Measurements from ENCODE around the gene MAD1L1.
"Not testable (repeated sequence)": the region's sequence is repeated elsewhere in the genome, so short reads cannot be mapped to it uniquely, and the experiment has no call there.

Gene MAD1L1

GRCh38 chr7:1885465-1886226 lies 347.1 kb downstream of the MAD1L1 start:
- DNase-seq = no peak

- DNase-seq = no peak
Observed at GRCh38 chr7:1884583-1885350, 348.0 kb downstream of the MAD1L1 start.

GRCh38 chr7:1883834-1884582 lies 348.7 kb downstream of the MAD1L1 start:
- DNase-seq = no peak

- DNase-seq = peak; percentile 93
Observed at GRCh38 chr7:1883031-1883761, 349.5 kb downstream of the MAD1L1 start.

- no peak for DNase-seq
Observed at GRCh38 chr7:1882451-1882850, 350.3 kb downstream of the MAD1L1 start.

GRCh38 chr7:1881946-1882345 lies 350.8 kb downstream of the MAD1L1 start:
- DNase-seq = no peak

- DNase-seq = not testable (repeated sequence)
Observed at GRCh38 chr7:1876641-1877040, 356.1 kb downstream of the MAD1L1 start.

GRCh38 chr7:1875392-1876199 lies 357.1 kb downstream of the MAD1L1 start:
- DNase-seq = not testable (repeated sequence)

GRCh38 chr7:1874590-1875391 lies 358.0 kb downstream of the MAD1L1 start:
- DNase-seq = not testable (repeated sequence)

GRCh38 chr7:1873857-1874589 lies 358.7 kb downstream of the MAD1L1 start:
- DNase-seq = no peak

- no peak for DNase-seq
Observed at GRCh38 chr7:1873421-1873820, 359.3 kb downstream of the MAD1L1 start.

- DNase-seq = no peak
Observed at GRCh38 chr7:1873070-1873405, 359.7 kb downstream of the MAD1L1 start.

GRCh38 chr7:1872191-1873069 lies 360.3 kb downstream of the MAD1L1 start:
- DNase-seq = no peak

- DNase-seq = no peak
Observed at GRCh38 chr7:1869452-1870130, 363.2 kb downstream of the MAD1L1 start.

- no peak for DNase-seq
Observed at GRCh38 chr7:1868516-1869165, 364.1 kb downstream of the MAD1L1 start.

GRCh38 chr7:1867370-1868260 lies 365.1 kb downstream of the MAD1L1 start:
- no peak for DNase-seq

GRCh38 chr7:1866601-1867000 lies 366.1 kb downstream of the MAD1L1 start:
- no peak for DNase-seq
